Spleen (tissue), 11 donors: ENCODE data around the gene KRTAP9-7. TPM values are rescaled to one million over a fixed set of nuclear protein-coding genes. Genes with fewer than 3 reads are reported as not detected.

Source experiments
- DNase-seq: peaks from one replicate; pipeline ENCODE4 v3.0.0-alpha.2; 2020
- H3K27ac ChIP-seq, 8 donors: fragments of 200-600 bp; sonication (generic) in 7 of 8; 1 replicate in 4 of 8; 2 replicates in 4 of 8; pipeline versions ENCODE4 v1.5.0 to v1.8.0; 2016 to 2021; ENCODE audit warnings: inconsistent platforms in 4 of 8, mild to moderate bottlenecking in 4 of 8, moderate library complexity in 1 of 8
- H3K27me3 ChIP-seq, 7 donors: fragments of 200-600 bp; sonication (generic) in 6 of 7; replicated peaks in 1 of 7; 1 replicate in 4 of 7; 2 replicates in 3 of 7; pipeline versions ENCODE4 v1.5.0 to v1.8.0; 2016 to 2021; ENCODE audit warnings: inconsistent platforms in 3 of 7, mild to moderate bottlenecking in 1 of 7
- H3K36me3 ChIP-seq, 6 donors: fragments of 200-600 bp; sonication (generic) in 5 of 6; 1 replicate in 4 of 6; 2 replicates in 2 of 6; pipeline versions ENCODE4 v1.5.0 to v1.8.0; 2016 to 2021; ENCODE audit warnings: inconsistent platforms in 2 of 6
- H3K4me1 ChIP-seq, 6 donors: fragments of 200-600 bp; sonication (generic) in 5 of 6; 1 replicate in 3 of 6; 2 replicates in 3 of 6; pipeline versions ENCODE4 v1.5.0 to v1.8.0; 2016 to 2021; ENCODE audit warnings: inconsistent platforms in 3 of 6
- H3K4me3 ChIP-seq, 8 donors: fragments of 200-600 bp; sonication (generic) in 7 of 8; 1 replicate in 4 of 8; 2 replicates in 4 of 8; pipeline versions ENCODE4 v1.5.0 to v1.8.0; 2016 to 2021; ENCODE audit warnings: inconsistent platforms in 4 of 8, mild to moderate bottlenecking in 4 of 8, moderate library complexity in 2 of 8
- H3K9me3 ChIP-seq, 8 donors: fragments of 200-600 bp; sonication (generic) in 7 of 8; 1 replicate in 4 of 8; 2 replicates in 4 of 8; pipeline versions ENCODE4 v1.5.0 to v1.8.0; 2016 to 2021; ENCODE audit warnings: inconsistent platforms in 4 of 8
- CTCF ChIP-seq, 11 experiments: fragments of 200-600 bp in 7 of 11; fragments of 450-650 bp in 4 of 11; sonication (generic) in 4 of 11; IDR thresholded peaks in 8 of 11; conservative IDR thresholded peaks in 3 of 11; 1 replicate in 7 of 11; 2 replicates in 4 of 11; pipeline versions ENCODE4 v1.4.0 to v1.8.0; 2016 to 2021; ENCODE audit warnings: antibody characterized with exemption in 11 of 11, inconsistent platforms in 4 of 11, mild to moderate bottlenecking in 1 of 11
- POLR2A ChIP-seq, 3 donors: fragments of 450-650 bp; IDR thresholded peaks; one replicate each; pipeline ENCODE4 v1.5.1; 2017; ENCODE audit warnings: antibody characterized with exemption in 3 of 3, mild to moderate bottlenecking in 1 of 3
- POLR2AphosphoS5 ChIP-seq, 3 donors: sonication (generic); formaldehyde crosslinking; IDR thresholded peaks; one replicate each; pipeline ENCODE4 v1.5.1; 2017; ENCODE audit warnings: antibody characterized with exemption in 3 of 3
- WGBS, 5 donors: extraction: QIAGEN DNeasy Blood & Tissue Kit in 3 of 5; methylation state at CpG; one replicate each; pipeline versions ENCODE4 v1.1.5 to v1.1.7; 2013 to 2018; 5-methylcytosine and 5-hydroxymethylcytosine counted together
- intact Hi-C: fragments of 100-400 bp; cut with DNase I; formaldehyde crosslinking; loops from one replicate; pipeline ENCODE4 v1.15.0; 2023; ENCODE audit warnings: low total_unique reads
- polyA plus RNA-seq, 3 donors: library from polyadenylated mRNA; stranded (reverse); fragments of 200-250 nt; gene quantifications; one replicate each; pipeline ENCODE4 v1.2.1, GENCODE V29; 2013
- small RNA-seq, 4 donors: library from RNA; depleted of rRNA; stranded (forward); fragments of <200 nt; gene quantifications; one replicate each; pipeline ENCODE3, GENCODE V24; 2016
- total RNA-seq, 7 donors: library from RNA; depleted of rRNA in 3 of 7; stranded (reverse); fragments of >200 nt in 3 of 7; fragmentation: NEBNext Ultra II Directional in 4 of 7; extraction: Animal tissue kit (Norgen Biotek cat#: 25700) in 4 of 7; gene quantifications; one replicate each; pipeline versions ENCODE4 v1.1.0 to v1.2.1, GENCODE V29; 2016 to 2021
- donor health status: healthy with polysubstance abuse.
- donor health status: DM: no; HTN: no; CAD: no; lungs with moderate emphysema.
- donor health status: DM: no; HTN: no; CAD: no.
- donor health status: Bipolar disorder and iron deficiency.
- donor health status: healthy.
- donor health status: DM: no; HTN: no; CAD: no.
- donor health status: DM: yes; HTN: yes; CAD: no.

Gene KRTAP9-7
- total and polyA plus RNA-seq, 10 donors, result not detected

GRCh38 chr17:41325611-41326010, 50.1 kb downstream of the KRTAP9-7 start:
- TF ChIP-seq POLR2AphosphoS5 (IDR thresholded peaks at IDR 0.05) (no peak), CTCF (IDR thresholded peaks at IDR 0.05 in 8 of 11, conservative IDR thresholded peaks at IDR 0.05 in 3 of 11) (no peak), POLR2A (IDR thresholded peaks at IDR 0.05) (no peak)
- no peak for DNase-seq
- WGBS, 5 donors, result 77 to 85% (median 81%) methylated on average over 2 to 6 of the region's 6 CpGs

More at GRCh38 chr17:41325611-41326010, 50.1 kb downstream of the KRTAP9-7 start:
- Histone ChIP-seq H3K4me3 (no peak overlapping the region), H3K4me1 (peaks cover 0 to 6% (median 0%) of the 10 kb centered on the region in 6 donors), H3K27ac (no peak overlapping the region), H3K9me3 (peaks cover 0 to 3% (median 2%) of the 10 kb centered on the region in 8 donors), H3K27me3 (no peaks in the 10 kb centered on the region), H3K36me3 (no peaks in the 10 kb centered on the region)
- intact Hi-C loops, result loop anchor here (10.0 kb wide), 1 partner anchor 521 kb away; no protein-coding TSS in a partner anchor

Small RNA genes lying within 50 kb of the gene (small RNA-seq; reads per million reads assigned to genes)
- 0 reads per million in 4 donors for gene KRTAP9-10P

Other genes starting within 250 kb of the KRTAP9-7 start
Only the 30 nearest of the 41 such genes appear.
- not detected for gene KRTAP4-7, start 191.5 kb upstream of the KRTAP9-7 start, total RNA-seq
- gene KRTAP4-7, start 191.5 kb upstream of the KRTAP9-7 start, polyA plus RNA-seq, result not detected
- gene KRTAP4-8, start 177.6 kb upstream of the KRTAP9-7 start, total RNA-seq, result not detected
- not detected for gene KRTAP4-8, start 177.6 kb upstream of the KRTAP9-7 start, polyA plus RNA-seq
- gene KRTAP4-16, start 173.5 kb upstream of the KRTAP9-7 start, total RNA-seq, result not detected
- not detected for gene KRTAP4-16, start 173.5 kb upstream of the KRTAP9-7 start, polyA plus RNA-seq
- not detected for gene KRTAP4-9, start 170.3 kb upstream of the KRTAP9-7 start, total RNA-seq
- gene KRTAP4-9, start 170.3 kb upstream of the KRTAP9-7 start, polyA plus RNA-seq, result not detected
- gene KRTAP4-11, start 157.3 kb upstream of the KRTAP9-7 start, total RNA-seq, result not detected
- not detected for gene KRTAP4-11, start 157.3 kb upstream of the KRTAP9-7 start, polyA plus RNA-seq
- not detected for gene KRTAP4-12, start 151.5 kb upstream of the KRTAP9-7 start, total RNA-seq
- not detected for gene KRTAP4-12, start 151.5 kb upstream of the KRTAP9-7 start, polyA plus RNA-seq
- not detected for gene KRTAP4-6, start 135.2 kb upstream of the KRTAP9-7 start, total RNA-seq
- not detected for gene KRTAP4-6, start 135.2 kb upstream of the KRTAP9-7 start, polyA plus RNA-seq
- gene KRTAP4-5, start 125.9 kb upstream of the KRTAP9-7 start, total RNA-seq, result not detected
- not detected for gene KRTAP4-5, start 125.9 kb upstream of the KRTAP9-7 start, polyA plus RNA-seq
- gene KRTAP4-4, start 115.0 kb upstream of the KRTAP9-7 start, total RNA-seq, result not detected
- gene KRTAP4-4, start 115.0 kb upstream of the KRTAP9-7 start, polyA plus RNA-seq, result not detected
- gene KRTAP4-3, start 107.5 kb upstream of the KRTAP9-7 start, total RNA-seq, result not detected
- not detected for gene KRTAP4-3, start 107.5 kb upstream of the KRTAP9-7 start, polyA plus RNA-seq
- not detected for gene KRTAP4-2, start 97.5 kb upstream of the KRTAP9-7 start, total RNA-seq
- not detected for gene KRTAP4-2, start 97.5 kb upstream of the KRTAP9-7 start, polyA plus RNA-seq
- not detected for gene KRTAP4-1, start 90.8 kb upstream of the KRTAP9-7 start, total RNA-seq
- gene KRTAP4-1, start 90.8 kb upstream of the KRTAP9-7 start, polyA plus RNA-seq, result not detected
- gene KRTAP9-1, start 85.8 kb upstream of the KRTAP9-7 start, total RNA-seq, result not detected
- gene KRTAP9-1, start 85.8 kb upstream of the KRTAP9-7 start, polyA plus RNA-seq, result not detected
- not detected for gene KRTAP9-2, start 49.0 kb upstream of the KRTAP9-7 start, total RNA-seq
- not detected for gene KRTAP9-2, start 49.0 kb upstream of the KRTAP9-7 start, polyA plus RNA-seq
- not detected for gene KRTAP9-3, start 43.2 kb upstream of the KRTAP9-7 start, total RNA-seq
- gene KRTAP9-3, start 43.2 kb upstream of the KRTAP9-7 start, polyA plus RNA-seq, result not detected
- not detected for gene KRTAP9-8, start 37.7 kb upstream of the KRTAP9-7 start, total RNA-seq
- gene KRTAP9-8, start 37.7 kb upstream of the KRTAP9-7 start, polyA plus RNA-seq, result not detected
- not detected for gene KRTAP9-4, start 26.0 kb upstream of the KRTAP9-7 start, total RNA-seq
- gene KRTAP9-4, start 26.0 kb upstream of the KRTAP9-7 start, polyA plus RNA-seq, result not detected
- not detected for gene KRTAP9-9, start 20.3 kb upstream of the KRTAP9-7 start, total RNA-seq
- not detected for gene KRTAP9-9, start 20.3 kb upstream of the KRTAP9-7 start, polyA plus RNA-seq
- not detected for gene KRTAP9-6, start 10.3 kb upstream of the KRTAP9-7 start, total RNA-seq
- not detected for gene KRTAP9-6, start 10.3 kb upstream of the KRTAP9-7 start, polyA plus RNA-seq
- gene KRTAP29-1, start 27.2 kb downstream of the KRTAP9-7 start, total RNA-seq, result not detected
- not detected for gene KRTAP29-1, start 27.2 kb downstream of the KRTAP9-7 start, polyA plus RNA-seq
- gene KRTAP16-1, start 33.6 kb downstream of the KRTAP9-7 start, total RNA-seq, result not detected
- gene KRTAP16-1, start 33.6 kb downstream of the KRTAP9-7 start, polyA plus RNA-seq, result not detected
- not detected for gene KRTAP17-1, start 40.0 kb downstream of the KRTAP9-7 start, total RNA-seq
- gene KRTAP17-1, start 40.0 kb downstream of the KRTAP9-7 start, polyA plus RNA-seq, result not detected
- gene KRT33A, start 75.1 kb downstream of the KRTAP9-7 start, total RNA-seq, result not detected
- not detected for gene KRT33A, start 75.1 kb downstream of the KRTAP9-7 start, polyA plus RNA-seq
- not detected for gene KRT33B, start 94.1 kb downstream of the KRTAP9-7 start, total RNA-seq
- not detected for gene KRT33B, start 94.1 kb downstream of the KRTAP9-7 start, polyA plus RNA-seq
- gene KRT34, start 106.6 kb downstream of the KRTAP9-7 start, total RNA-seq, result not detected
- gene KRT34, start 106.6 kb downstream of the KRTAP9-7 start, polyA plus RNA-seq, result not detected
- not detected for gene KRT31, start 121.9 kb downstream of the KRTAP9-7 start, total RNA-seq
- gene KRT31, start 121.9 kb downstream of the KRTAP9-7 start, polyA plus RNA-seq, result not detected
- not detected for gene KRT37, start 148.9 kb downstream of the KRTAP9-7 start, total RNA-seq
- gene KRT37, start 148.9 kb downstream of the KRTAP9-7 start, polyA plus RNA-seq, result not detected
- gene KRT38, start 165.3 kb downstream of the KRTAP9-7 start, total RNA-seq, result under 1 TPM in 2 of 7 donors, not detected in 5; 0.26 to 0.39 TPM
- not detected for gene KRT38, start 165.3 kb downstream of the KRTAP9-7 start, polyA plus RNA-seq
- not detected for gene KRT32, start 191.7 kb downstream of the KRTAP9-7 start, total RNA-seq
- gene KRT32, start 191.7 kb downstream of the KRTAP9-7 start, polyA plus RNA-seq, result not detected
- gene KRT35, start 205.5 kb downstream of the KRTAP9-7 start, total RNA-seq, result under 1 TPM in 1 of 7 donors, not detected in 6; 0.19 TPM
- under 1 TPM in 1 of 3 donors, not detected in 2; 0.19 TPM for gene KRT35, start 205.5 kb downstream of the KRTAP9-7 start, polyA plus RNA-seq